MM.1S (cell line): Measurements from ENCODE around the gene MNAT1.
A peak's percentile ranks its signal among the peaks of the same experiment; 100 is the strongest.

Experiments used
- DNase-seq: peaks from one replicate; pipeline ENCODE4 v3.0.0-alpha.2; 2015
- H2AFZ ChIP-seq: fragments of 300-600 bp; sonication (generic); 2 replicates; pipeline ENCODE4 v1.6.0; 2016; ENCODE audit warnings: antibody characterized with exemption, low read length
- H3F3A ChIP-seq: fragments of 300-600 bp; sonication (generic); 2 replicates; pipeline ENCODE4 v1.6.1; 2016; ENCODE audit warnings: mild to moderate bottlenecking, antibody characterized with exemption, low read length, moderate library complexity, mixed read lengths; ENCODE audit not compliant: insufficient read depth
- H3K27ac ChIP-seq: fragments of 300-600 bp; sonication (generic); 2 replicates; pipeline ENCODE4 v1.5.1; 2016; ENCODE audit warnings: mild to moderate bottlenecking, low read length
- H3K27me3 ChIP-seq: fragments of 300-600 bp; sonication (generic); replicated peaks from 2 replicates; pipeline ENCODE4 v1.6.0; 2016; ENCODE audit warnings: low read length; ENCODE audit not compliant: insufficient read depth
- H3K36me3 ChIP-seq: fragments of 300-600 bp; sonication (generic); replicated peaks from 2 replicates; pipeline ENCODE4 v1.6.1; 2016; ENCODE audit warnings: mild to moderate bottlenecking, low read length, mixed read lengths; ENCODE audit not compliant: insufficient read depth
- H3K4me1 ChIP-seq: fragments of 300-600 bp; sonication (generic); 2 replicates; pipeline ENCODE4 v1.6.1; 2016; ENCODE audit warnings: low read length, mixed read lengths
- H3K4me2 ChIP-seq: fragments of 300-600 bp; sonication (generic); 2 replicates; pipeline ENCODE4 v1.6.0; 2016; ENCODE audit warnings: low read depth, low read length
- H3K4me3 ChIP-seq: fragments of 300-600 bp; sonication (generic); 2 replicates; pipeline ENCODE4 v1.5.1; 2016; ENCODE audit warnings: low read length, mixed read lengths
- H3K79me2 ChIP-seq: fragments of 300-600 bp; sonication (generic); 2 replicates; pipeline ENCODE4 v1.6.1; 2016; ENCODE audit warnings: mixed run types, low read length, mixed read lengths
- H3K9ac ChIP-seq: fragments of 300-600 bp; sonication (generic); 2 replicates; pipeline ENCODE4 v1.6.1; 2016; ENCODE audit warnings: low read length, mixed read lengths
- H3K9me2 ChIP-seq: fragments of 300-600 bp; sonication (generic); replicated peaks from 2 replicates; pipeline ENCODE4 v1.6.1; 2016; ENCODE audit warnings: mild to moderate bottlenecking, low read length, mixed read lengths; ENCODE audit not compliant: insufficient read depth
- H3K9me3 ChIP-seq: fragments of 300-600 bp; sonication (generic); replicated peaks from 2 replicates; pipeline ENCODE4 v1.6.1; 2016; ENCODE audit warnings: mild to moderate bottlenecking, low read length, mixed read lengths; ENCODE audit not compliant: insufficient read depth
- H4K20me1 ChIP-seq: fragments of 300-600 bp; sonication (generic); 2 replicates; pipeline ENCODE4 v1.6.1; 2016; ENCODE audit warnings: mild to moderate bottlenecking, low read length, moderate library complexity, mixed read lengths; ENCODE audit not compliant: insufficient read depth
- EZH2 ChIP-seq: fragments of 300-600 bp; sonication (generic); optimal IDR thresholded peaks from 2 replicates; pipeline ENCODE3; 2017; ENCODE audit warnings: low read depth, mild to moderate bottlenecking, antibody characterized with exemption, low read length, mixed read lengths
- EZH2phosphoT487 ChIP-seq: fragments of 300-600 bp; sonication (generic); IDR thresholded peaks from 2 replicates; pipeline ENCODE4 v1.6.1; 2018; ENCODE audit warnings: antibody characterized with exemption, low read length
- TF ChIP-seq, protein P1 (sequence below): fragments of 300-600 bp; sonication (generic); IDR thresholded peaks from 2 replicates; pipeline ENCODE4 v1.5.1; 2016; ENCODE audit warnings: antibody characterized with exemption, low read length, mixed read lengths

Gene MNAT1

DNA sequence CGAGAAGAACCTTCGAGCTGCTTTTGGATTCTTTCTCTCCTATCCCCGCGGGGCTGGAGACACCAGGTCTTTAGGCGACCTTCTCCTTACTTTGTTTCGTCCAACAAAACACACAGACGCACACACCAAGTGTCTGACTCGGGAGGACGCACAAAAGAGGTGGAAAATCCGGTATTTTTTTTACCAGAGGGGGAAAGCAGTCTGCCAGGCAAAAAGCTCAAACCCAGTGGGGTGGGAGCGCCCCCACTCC lies 12.5 kb upstream of the MNAT1 start:
- Histone ChIP-seq H3K4me2 (peak overlapping the region; percentile 57), H3F3A (no peaks in the 10 kb centered on the region), H3K9me2 (no peaks in the 10 kb centered on the region), H3K9ac (peak overlapping the region; percentile 21; the same call in 1 of the 2 replicates), H3K79me2 (no peaks in the 10 kb centered on the region), H3K27ac (no peak overlapping the region), H2AFZ (0 out of 2 replicates have a peak overlapping the region, but pooled peaks have one; percentile 67), H3K27me3 (no peaks in the 10 kb centered on the region), H3K4me3 (peak overlapping the region; percentile 76), H3K9me3 (no peaks in the 10 kb centered on the region), H3K36me3 (no peaks in the 10 kb centered on the region), H4K20me1 (no peaks in the 10 kb centered on the region), H3K4me1 (no peaks in the 10 kb centered on the region)
- DNase-seq, result no peak
- TF ChIP-seq EZH2phosphoT487 (no peak), EZH2 (no peak)
- TF ChIP-seq, protein P1, sequence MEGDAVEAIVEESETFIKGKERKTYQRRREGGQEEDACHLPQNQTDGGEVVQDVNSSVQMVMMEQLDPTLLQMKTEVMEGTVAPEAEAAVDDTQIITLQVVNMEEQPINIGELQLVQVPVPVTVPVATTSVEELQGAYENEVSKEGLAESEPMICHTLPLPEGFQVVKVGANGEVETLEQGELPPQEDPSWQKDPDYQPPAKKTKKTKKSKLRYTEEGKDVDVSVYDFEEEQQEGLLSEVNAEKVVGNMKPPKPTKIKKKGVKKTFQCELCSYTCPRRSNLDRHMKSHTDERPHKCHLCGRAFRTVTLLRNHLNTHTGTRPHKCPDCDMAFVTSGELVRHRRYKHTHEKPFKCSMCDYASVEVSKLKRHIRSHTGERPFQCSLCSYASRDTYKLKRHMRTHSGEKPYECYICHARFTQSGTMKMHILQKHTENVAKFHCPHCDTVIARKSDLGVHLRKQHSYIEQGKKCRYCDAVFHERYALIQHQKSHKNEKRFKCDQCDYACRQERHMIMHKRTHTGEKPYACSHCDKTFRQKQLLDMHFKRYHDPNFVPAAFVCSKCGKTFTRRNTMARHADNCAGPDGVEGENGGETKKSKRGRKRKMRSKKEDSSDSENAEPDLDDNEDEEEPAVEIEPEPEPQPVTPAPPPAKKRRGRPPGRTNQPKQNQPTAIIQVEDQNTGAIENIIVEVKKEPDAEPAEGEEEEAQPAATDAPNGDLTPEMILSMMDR, result no peak

DNA sequence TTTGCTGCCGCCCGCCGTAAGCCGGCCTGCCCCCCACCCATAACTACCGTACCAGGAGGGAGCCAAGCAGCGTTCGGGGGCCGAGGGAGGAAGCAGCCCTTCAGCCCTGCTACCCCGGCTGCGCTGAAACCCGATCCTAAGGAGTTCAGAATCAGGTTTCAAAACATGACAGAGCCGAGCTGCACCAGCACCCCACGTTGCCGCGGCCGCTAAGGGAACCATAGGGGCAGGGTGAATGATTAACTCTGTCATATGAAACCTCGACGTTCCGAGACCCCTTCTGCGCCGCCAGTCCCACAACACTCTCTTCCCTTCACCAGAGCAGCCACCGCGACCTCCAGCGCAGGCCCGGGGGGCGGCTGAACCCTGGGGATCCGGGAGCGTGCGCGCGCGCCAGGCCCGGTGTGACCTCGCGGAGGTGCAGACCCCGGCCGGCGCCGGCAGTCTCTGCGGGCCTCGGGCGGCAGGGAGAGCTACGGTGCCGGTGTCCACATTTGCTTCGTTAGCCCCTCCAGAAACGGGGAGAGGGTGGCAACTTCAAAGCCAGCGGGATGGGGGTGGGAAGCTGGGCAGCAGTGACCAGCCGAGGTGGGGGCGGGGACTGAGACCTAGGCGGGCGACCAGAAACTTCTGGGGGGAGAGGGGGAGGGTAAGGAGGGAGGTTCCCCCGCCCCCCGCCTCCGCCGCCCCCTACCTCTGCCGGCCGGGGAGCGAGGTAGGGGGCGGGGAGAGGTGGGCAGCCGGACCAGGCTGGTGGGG lies 12.0 kb upstream of the MNAT1 start:
- Histone ChIP-seq H3K4me1 (no peaks in the 10 kb centered on the region), H3K27ac (no peak overlapping the region), H3K4me3 (peak overlapping the region; percentile 76), H2AFZ (peak overlapping the region; percentile 85), H3F3A (no peaks in the 10 kb centered on the region), H3K9me2 (no peaks in the 10 kb centered on the region), H3K36me3 (no peaks in the 10 kb centered on the region), H3K9me3 (no peaks in the 10 kb centered on the region), H3K79me2 (no peaks in the 10 kb centered on the region), H3K9ac (peak overlapping the region; percentile 56; the same call in 1 of the 2 replicates), H3K4me2 (peak overlapping the region; percentile 69), H3K27me3 (no peaks in the 10 kb centered on the region), H4K20me1 (no peaks in the 10 kb centered on the region)
- DNase-seq, result peak; percentile 27
- TF ChIP-seq, protein P1, result no peak
- no peak for TF ChIP-seq EZH2

DNA sequence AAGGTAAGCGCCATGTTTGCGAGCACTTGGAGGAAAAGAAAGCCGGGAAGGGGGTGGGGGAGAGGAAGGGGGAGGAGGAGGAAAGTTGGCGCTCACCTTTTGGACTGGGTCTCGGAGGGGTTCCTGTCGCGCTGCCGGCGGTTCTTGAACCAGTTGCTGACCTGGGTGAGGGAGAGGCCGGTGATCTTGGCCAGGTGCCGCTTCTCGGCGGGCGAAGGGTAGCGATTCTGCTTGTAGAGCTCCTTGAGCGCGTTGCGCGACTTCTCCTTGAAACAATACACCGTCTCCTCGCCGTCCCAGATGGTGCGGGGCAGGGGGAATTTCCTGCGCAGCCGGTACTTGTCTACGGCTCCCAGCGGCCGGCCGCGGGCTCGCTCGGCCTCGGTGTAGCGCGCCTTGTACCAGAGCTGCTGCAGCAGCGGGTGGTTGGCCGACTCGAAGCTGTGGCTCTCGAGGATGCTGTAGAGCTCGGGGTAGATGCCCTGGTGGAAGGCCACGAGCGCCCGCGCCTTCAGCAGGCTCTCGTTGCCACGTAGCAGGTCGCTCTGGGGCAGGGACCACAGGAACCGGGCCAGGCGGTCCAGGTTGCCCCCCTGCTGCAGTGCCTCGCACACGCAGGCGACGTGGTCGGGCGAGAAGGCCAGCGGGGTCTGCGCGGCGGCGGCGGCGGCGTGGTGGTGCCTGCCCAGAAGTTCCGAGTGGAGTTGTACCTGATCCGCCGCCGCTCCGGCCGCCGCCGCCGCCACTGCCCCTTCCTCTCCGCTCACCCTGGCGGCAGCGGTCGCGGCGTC lies 11.2 kb upstream of the MNAT1 start:
- H3K4me3 ChIP-seq, result peak overlapping the region; percentile 76

More for the DNA sequence above, 11.2 kb upstream of the MNAT1 start:
- no peaks in the 10 kb centered on the region for H3K4me1 ChIP-seq
- peak overlapping the region; percentile 18; the same call in 1 of the 2 replicates for H3K27ac ChIP-seq
- H3K9ac ChIP-seq, result peak overlapping the region; percentile 56; the same call in 1 of the 2 replicates
- H3F3A ChIP-seq, result no peaks in the 10 kb centered on the region
- peak; percentile 16 for DNase-seq
- peak overlapping the region; percentile 85 for H2AFZ ChIP-seq
- peak overlapping the region; percentile 69 for H3K4me2 ChIP-seq
- H4K20me1 ChIP-seq, result no peaks in the 10 kb centered on the region
- H3K27me3 ChIP-seq, result no peaks in the 10 kb centered on the region
- H3K79me2 ChIP-seq, result no peaks in the 10 kb centered on the region
- no peaks in the 10 kb centered on the region for H3K36me3 ChIP-seq
- no peaks in the 10 kb centered on the region for H3K9me2 ChIP-seq
- no peak for TF ChIP-seq EZH2
- TF ChIP-seq, protein P1, result no peak
- TF ChIP-seq EZH2phosphoT487, result no peak
- no peaks in the 10 kb centered on the region for H3K9me3 ChIP-seq
